ENCODE data around the gene RNF38. TPM values are rescaled to one million over a fixed set of nuclear protein-coding genes. Genes with fewer than 3 reads are reported as not detected.

Gene RNF38
- total RNA-seq, 6 experiments from 2014 or later = 6.8 to 13.5 (median 11.9) TPM

- no peak overlapping the region for H3K27ac ChIP-seq
- TF ChIP-seq, protein P1, sequence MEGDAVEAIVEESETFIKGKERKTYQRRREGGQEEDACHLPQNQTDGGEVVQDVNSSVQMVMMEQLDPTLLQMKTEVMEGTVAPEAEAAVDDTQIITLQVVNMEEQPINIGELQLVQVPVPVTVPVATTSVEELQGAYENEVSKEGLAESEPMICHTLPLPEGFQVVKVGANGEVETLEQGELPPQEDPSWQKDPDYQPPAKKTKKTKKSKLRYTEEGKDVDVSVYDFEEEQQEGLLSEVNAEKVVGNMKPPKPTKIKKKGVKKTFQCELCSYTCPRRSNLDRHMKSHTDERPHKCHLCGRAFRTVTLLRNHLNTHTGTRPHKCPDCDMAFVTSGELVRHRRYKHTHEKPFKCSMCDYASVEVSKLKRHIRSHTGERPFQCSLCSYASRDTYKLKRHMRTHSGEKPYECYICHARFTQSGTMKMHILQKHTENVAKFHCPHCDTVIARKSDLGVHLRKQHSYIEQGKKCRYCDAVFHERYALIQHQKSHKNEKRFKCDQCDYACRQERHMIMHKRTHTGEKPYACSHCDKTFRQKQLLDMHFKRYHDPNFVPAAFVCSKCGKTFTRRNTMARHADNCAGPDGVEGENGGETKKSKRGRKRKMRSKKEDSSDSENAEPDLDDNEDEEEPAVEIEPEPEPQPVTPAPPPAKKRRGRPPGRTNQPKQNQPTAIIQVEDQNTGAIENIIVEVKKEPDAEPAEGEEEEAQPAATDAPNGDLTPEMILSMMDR (IDR thresholded peaks at IDR 0.05) = no peak
- TF ChIP-seq POLR2A (IDR thresholded peaks at IDR 0.05) = no peak
- no peaks in the 10 kb centered on the region for H3K36me3 ChIP-seq
- H3K4me1 ChIP-seq = no peaks in the 10 kb centered on the region
- no peak overlapping the region for H3K4me3 ChIP-seq
- H3K27me3 ChIP-seq = no peaks in the 10 kb centered on the region
- WGBS (ENCODE audit: insufficient coverage, low coverage, low lambda C conversion rate, missing lambda C conversion rate) = 90% methylated on average over 3 of the region's 3 CpGs
- intact Hi-C loops (cut with DNase I) = no loop called here
- no peaks in the 10 kb centered on the region for H3K9me3 ChIP-seq
- ATAC-seq = no peak
- DNase-seq = no peak
Measured at GRCh38 chr9:36438536-36439236, 38.6 kb upstream of the RNF38 start.

GRCh38 chr9:36437790-36438189, 37.7 kb upstream of the RNF38 start:
- no peaks in the 10 kb centered on the region for H3K27me3 ChIP-seq
- no peak overlapping the region for H3K27ac ChIP-seq
- H3K36me3 ChIP-seq = no peaks in the 10 kb centered on the region
- ATAC-seq = no peak
- 40% methylated on average over 1 of the region's 3 CpGs for WGBS (ENCODE audit: insufficient coverage, low coverage, low lambda C conversion rate, missing lambda C conversion rate)
- no peaks in the 10 kb centered on the region for H3K9me3 ChIP-seq
- DNase-seq = no peak
- no peaks in the 10 kb centered on the region for H3K4me1 ChIP-seq
- intact Hi-C loops (cut with DNase I) = no loop called here
- H3K4me3 ChIP-seq = no peak overlapping the region
- no peak for TF ChIP-seq POLR2A (IDR thresholded peaks at IDR 0.05)
- TF ChIP-seq, protein P1 (IDR thresholded peaks at IDR 0.05) = no peak

- Histone ChIP-seq H3K4me3 (no peak overlapping the region), H3K27ac (no peak overlapping the region), H3K36me3 (no peaks in the 10 kb centered on the region), H3K27me3 (no peaks in the 10 kb centered on the region), H3K9me3 (no peaks in the 10 kb centered on the region), H3K4me1 (peaks cover 0 to 2% (median 0%) of the 10 kb centered on the region in 4 donors)
- intact Hi-C loops (cut with DNase I) = no loop called here
- no peak for TF ChIP-seq POLR2A (IDR thresholded peaks at IDR 0.05)
- TF ChIP-seq, protein P1 (IDR thresholded peaks at IDR 0.05) = no peak
- no CpG with 5 or more reads among the region's 2 CpGs for WGBS (ENCODE audit: insufficient coverage, low coverage, low lambda C conversion rate, missing lambda C conversion rate)
- ATAC-seq (peak in 2 of 4 donors; percentile 18 to 38), DNase-seq (no peak)
Measured at GRCh38 chr9:36436909-36437308, 36.8 kb upstream of the RNF38 start.

DNA sequence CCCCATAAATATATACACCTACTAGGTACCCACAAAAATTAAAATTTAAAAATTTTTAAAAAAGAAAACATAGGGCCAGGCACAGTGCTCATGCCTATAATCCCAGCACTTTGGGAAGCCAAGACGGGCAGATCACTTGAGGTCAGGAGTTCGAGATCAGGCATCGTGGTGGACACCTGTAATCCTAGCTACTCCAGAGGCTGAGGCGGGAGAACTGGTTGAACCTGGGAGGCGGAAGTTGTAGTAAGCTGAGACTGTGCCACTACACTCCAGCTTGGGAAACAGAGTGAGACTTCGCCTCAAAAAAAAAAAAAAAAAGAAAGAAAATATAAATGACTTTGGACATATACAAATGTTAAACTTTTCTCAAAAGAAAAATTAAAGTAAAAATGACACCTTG, 33.3 kb upstream of the RNF38 start:
- Histone ChIP-seq H3K27me3 (no peaks in the 10 kb centered on the region), H3K4me1 (peaks cover 0 to 3% (median 0%) of the 10 kb centered on the region in 4 donors), H3K36me3 (no peaks in the 10 kb centered on the region), H3K27ac (no peak overlapping the region), H3K9me3 (no peaks in the 10 kb centered on the region), H3K4me3 (no peak overlapping the region)
- ATAC-seq = no peak
- intact Hi-C loops (cut with DNase I) = no loop called here
- TF ChIP-seq, protein P1 (IDR thresholded peaks at IDR 0.05) = no peak
- no peak for TF ChIP-seq POLR2A (IDR thresholded peaks at IDR 0.05)
- no peak for DNase-seq
- 88% methylated on average over 5 of the region's 6 CpGs for WGBS (ENCODE audit: insufficient coverage, low coverage, low lambda C conversion rate, missing lambda C conversion rate)
